B cell (primary cell): ENCODE results near the gene AOAH.

Experiments used
- CTCF ChIP-seq: fragments of 200-600 bp; IDR thresholded peaks from one replicate; pipeline ENCODE4 v1.8.0; 2022; ENCODE audit warnings: antibody characterized with exemption, mild to moderate bottlenecking
- EZH2 ChIP-seq: IDR thresholded peaks from 2 replicates; pipeline ENCODE4 v1.6.1; 2012; ENCODE audit warnings: borderline replicate concordance, low read depth, mild to moderate bottlenecking, moderate library complexity, low read length; ENCODE audit not compliant: insufficient read depth, poor library complexity, severe bottlenecking

GRCh38 chr7:36723951-36724664 lies at the start of gene AOAH:
- TF ChIP-seq CTCF (no peak), EZH2 (no peak)
